ENCODE data around the gene SARDH. TPM values are rescaled to one million over a fixed set of nuclear protein-coding genes. Genes with fewer than 3 reads are reported as not detected.

The SARDH gene
- total RNA-seq, 1 donor from 2014 or later: 1.2 TPM

DNA sequence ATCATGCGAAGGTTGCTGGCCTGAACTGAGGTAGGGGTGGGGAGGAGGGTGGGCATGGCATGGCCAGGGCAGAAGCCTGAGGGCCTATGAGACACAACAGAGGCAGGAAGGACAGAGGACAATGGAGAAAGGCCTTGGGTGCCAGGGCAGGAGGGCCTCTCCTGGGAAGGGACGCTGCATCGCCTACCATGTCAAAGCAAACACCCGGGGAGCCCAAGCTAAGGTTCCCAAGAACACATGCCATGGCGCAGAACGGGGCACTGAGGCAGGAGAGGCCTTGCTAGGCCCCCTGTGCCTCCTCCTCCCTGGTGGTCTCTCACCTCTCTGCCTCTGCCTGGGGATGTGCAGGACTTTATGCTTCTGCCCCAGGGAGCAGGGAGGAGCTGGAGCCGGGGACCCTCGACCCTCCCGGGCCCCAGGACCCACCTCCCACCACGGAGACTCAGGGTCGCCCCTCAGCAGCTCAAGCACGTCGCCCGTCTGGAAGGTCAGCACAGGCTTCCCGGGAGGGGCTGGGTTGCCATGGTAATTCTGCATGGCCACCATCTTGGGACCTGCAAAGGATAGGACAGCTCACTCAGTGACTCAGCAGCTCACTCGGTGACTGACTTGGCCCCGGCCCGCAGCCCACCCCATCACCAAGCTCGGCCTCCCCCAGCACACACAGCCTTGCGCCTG, 40.3 kb upstream of the SARDH start:
- H3K4me3 Mint-ChIP-seq (ENCODE audit: unreplicated experiment): no peak overlapping the region
- H3K9me3 Mint-ChIP-seq (ENCODE audit: low read depth): no peaks in the 10 kb centered on the region
- H3K27me3 Mint-ChIP-seq (ENCODE audit: low read depth): no peaks in the 10 kb centered on the region
- no peak overlapping the region for H3K27ac Mint-ChIP-seq (ENCODE audit: unreplicated experiment)
- TF ChIP-seq, protein P1, sequence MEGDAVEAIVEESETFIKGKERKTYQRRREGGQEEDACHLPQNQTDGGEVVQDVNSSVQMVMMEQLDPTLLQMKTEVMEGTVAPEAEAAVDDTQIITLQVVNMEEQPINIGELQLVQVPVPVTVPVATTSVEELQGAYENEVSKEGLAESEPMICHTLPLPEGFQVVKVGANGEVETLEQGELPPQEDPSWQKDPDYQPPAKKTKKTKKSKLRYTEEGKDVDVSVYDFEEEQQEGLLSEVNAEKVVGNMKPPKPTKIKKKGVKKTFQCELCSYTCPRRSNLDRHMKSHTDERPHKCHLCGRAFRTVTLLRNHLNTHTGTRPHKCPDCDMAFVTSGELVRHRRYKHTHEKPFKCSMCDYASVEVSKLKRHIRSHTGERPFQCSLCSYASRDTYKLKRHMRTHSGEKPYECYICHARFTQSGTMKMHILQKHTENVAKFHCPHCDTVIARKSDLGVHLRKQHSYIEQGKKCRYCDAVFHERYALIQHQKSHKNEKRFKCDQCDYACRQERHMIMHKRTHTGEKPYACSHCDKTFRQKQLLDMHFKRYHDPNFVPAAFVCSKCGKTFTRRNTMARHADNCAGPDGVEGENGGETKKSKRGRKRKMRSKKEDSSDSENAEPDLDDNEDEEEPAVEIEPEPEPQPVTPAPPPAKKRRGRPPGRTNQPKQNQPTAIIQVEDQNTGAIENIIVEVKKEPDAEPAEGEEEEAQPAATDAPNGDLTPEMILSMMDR (IDR thresholded peaks at IDR 0.05): no peak
- peaks cover 4% of the 10 kb centered on the region for H3K36me3 Mint-ChIP-seq (ENCODE audit: low read depth)
- peak; percentile 82 for DNase-seq (ENCODE audit: low spot score)
- no peaks in the 10 kb centered on the region for H3K4me1 Mint-ChIP-seq (ENCODE audit: low read depth)

DNA sequence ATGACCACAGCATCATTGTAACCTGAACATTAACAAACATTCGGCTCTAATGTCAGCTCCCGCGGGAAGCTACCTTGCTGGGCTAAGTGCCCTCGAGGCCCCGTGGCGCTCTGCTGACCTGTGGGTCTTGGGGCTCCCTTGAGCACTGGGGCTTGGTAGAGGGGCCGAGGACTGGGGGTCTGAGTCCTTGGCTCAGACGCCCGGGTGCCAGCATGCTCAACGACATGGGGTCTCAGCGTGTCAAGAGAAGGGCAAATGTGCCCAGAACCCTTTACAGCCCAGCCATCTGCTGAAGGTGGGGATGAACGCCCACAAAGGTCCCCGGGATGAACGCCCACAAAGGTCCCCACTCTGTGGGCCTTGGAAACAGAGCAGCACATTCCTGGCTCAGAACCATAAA, 39.7 kb upstream of the SARDH start:
- Mint-ChIP-seq H3K27me3 (ENCODE audit: low read depth) (no peaks in the 10 kb centered on the region), H3K9me3 (ENCODE audit: low read depth) (no peaks in the 10 kb centered on the region), H3K27ac (ENCODE audit: unreplicated experiment) (no peak overlapping the region), H3K4me1 (ENCODE audit: low read depth) (no peaks in the 10 kb centered on the region), H3K4me3 (ENCODE audit: unreplicated experiment) (no peak overlapping the region), H3K36me3 (ENCODE audit: low read depth) (peaks cover 5% of the 10 kb centered on the region)
- TF ChIP-seq, protein P1 (IDR thresholded peaks at IDR 0.05): no peak
- peak; percentile 66 for DNase-seq (ENCODE audit: low spot score)

DNA sequence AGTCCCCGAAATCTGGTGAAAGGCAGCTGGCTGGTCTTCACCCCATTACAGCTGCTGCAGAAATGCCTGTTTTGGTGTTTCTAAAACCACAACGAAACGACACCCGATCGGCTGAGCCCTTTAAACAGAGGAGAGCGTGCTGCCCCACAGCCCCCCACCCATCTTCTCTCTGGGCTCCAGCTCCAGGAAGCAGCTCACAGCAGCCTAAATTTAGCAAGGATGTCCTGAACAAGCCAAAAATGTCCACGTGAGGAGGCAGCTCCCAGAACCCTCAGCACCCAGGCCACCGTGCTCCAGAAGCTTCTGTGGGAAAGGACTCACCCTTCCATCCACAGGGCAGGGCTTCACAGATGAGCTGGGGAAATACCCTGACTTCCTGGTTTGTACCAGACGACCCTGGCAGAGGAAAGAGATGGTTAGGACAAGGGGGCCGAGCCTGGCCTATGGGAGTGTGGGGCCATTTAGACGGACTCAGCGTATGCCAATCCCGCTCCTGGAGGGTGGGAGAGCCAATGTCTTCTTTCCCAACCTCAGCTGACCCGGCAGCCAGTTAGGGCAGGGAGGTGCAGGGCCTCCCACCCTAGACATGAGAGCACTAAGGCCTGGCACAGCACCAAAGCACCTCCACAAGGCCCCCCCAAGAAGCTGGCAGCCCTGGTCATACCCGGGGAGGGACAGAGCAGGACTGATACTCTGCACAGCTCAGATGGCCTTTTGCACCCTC, 39.1 kb upstream of the SARDH start:
- H3K9me3 Mint-ChIP-seq (ENCODE audit: low read depth): no peaks in the 10 kb centered on the region
- TF ChIP-seq, protein P1 (IDR thresholded peaks at IDR 0.05): no peak
- no peaks in the 10 kb centered on the region for H3K27me3 Mint-ChIP-seq (ENCODE audit: low read depth)
- H3K27ac Mint-ChIP-seq (ENCODE audit: unreplicated experiment): no peak overlapping the region
- H3K4me1 Mint-ChIP-seq (ENCODE audit: low read depth): no peaks in the 10 kb centered on the region
- DNase-seq (ENCODE audit: low spot score): peak; percentile 57
- H3K36me3 Mint-ChIP-seq (ENCODE audit: low read depth): peaks cover 6% of the 10 kb centered on the region
- no peak overlapping the region for H3K4me3 Mint-ChIP-seq (ENCODE audit: unreplicated experiment)

DNA sequence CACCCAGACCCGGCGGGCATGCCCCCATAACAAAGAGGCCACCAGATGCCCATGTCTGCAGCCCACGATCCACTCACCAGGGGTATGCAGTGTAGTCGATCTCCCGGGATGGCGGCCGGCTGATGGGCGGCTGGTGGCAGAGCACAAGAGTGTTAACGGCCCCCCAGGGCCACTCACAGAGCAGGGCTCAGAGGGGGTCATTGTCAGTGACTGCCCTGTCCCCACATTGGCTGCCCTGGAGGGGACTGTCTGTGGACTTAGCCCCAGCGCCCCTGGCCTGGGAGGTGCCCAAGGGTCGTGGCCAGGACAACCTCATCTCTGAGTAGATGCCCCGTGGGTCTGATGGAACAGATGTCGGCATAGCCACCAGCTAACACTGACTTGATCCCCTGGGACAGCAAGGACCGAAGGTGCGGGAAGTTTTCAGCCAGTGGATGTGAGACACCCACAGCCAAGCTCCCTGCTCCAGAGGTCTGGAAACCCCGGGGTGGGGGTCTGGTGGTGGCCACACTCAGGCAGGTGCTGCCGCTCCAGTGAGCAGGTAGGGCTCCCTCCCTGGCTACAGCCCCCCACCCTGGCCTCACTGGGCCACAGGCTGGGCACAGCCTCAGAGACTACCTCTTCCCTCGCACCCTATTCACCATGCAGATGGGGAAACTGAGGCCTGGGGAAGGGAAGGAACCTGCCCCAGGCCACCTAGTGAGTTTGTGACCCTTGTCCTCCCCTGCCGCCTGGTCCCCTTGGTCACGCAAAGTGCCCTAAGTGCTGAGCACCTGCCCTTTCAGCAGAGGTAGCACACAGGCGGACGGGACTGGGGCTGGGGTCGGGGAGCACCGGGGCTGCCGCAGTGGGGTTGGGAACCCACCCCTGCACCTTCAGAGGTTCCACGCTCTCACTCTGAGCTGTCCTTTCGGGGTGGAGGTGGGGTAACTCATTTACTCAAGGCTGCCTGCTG, 38.1 kb upstream of the SARDH start:
- no peak overlapping the region for H3K4me3 Mint-ChIP-seq (ENCODE audit: unreplicated experiment)
- no peak overlapping the region for H3K27ac Mint-ChIP-seq (ENCODE audit: unreplicated experiment)
- H3K27me3 Mint-ChIP-seq (ENCODE audit: low read depth): no peaks in the 10 kb centered on the region
- TF ChIP-seq, protein P1 (IDR thresholded peaks at IDR 0.05): no peak
- no peaks in the 10 kb centered on the region for H3K9me3 Mint-ChIP-seq (ENCODE audit: low read depth)
- H3K4me1 Mint-ChIP-seq (ENCODE audit: low read depth): no peaks in the 10 kb centered on the region
- DNase-seq (ENCODE audit: low spot score): peak; percentile 86
- peaks cover 8% of the 10 kb centered on the region for H3K36me3 Mint-ChIP-seq (ENCODE audit: low read depth)

DNA sequence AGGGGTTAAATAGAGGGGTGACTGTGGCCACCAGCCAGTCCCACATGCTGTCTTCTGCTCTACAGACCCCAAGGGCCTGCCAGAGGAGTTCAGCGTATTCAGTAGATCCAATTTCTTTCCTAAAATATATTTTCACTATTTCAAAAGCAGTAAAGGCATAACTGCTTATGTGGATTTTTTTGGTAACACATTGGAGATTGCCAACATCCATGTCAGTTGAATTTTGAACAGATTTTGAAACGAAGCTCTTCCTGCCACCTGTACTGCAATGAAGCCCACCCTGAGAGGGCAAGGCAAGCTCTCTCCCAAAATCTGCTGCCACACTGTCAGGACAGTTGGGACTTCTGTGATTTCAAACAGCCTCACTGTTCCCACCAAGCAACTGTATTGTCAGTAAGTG, 37.1 kb upstream of the SARDH start:
- peaks cover 11% of the 10 kb centered on the region for H3K36me3 Mint-ChIP-seq (ENCODE audit: low read depth)
- no peaks in the 10 kb centered on the region for H3K27me3 Mint-ChIP-seq (ENCODE audit: low read depth)
- no peak overlapping the region for H3K27ac Mint-ChIP-seq (ENCODE audit: unreplicated experiment)

More for the DNA sequence above, 37.1 kb upstream of the SARDH start:
- Mint-ChIP-seq H3K4me1 (ENCODE audit: low read depth) (no peaks in the 10 kb centered on the region), H3K9me3 (ENCODE audit: low read depth) (no peaks in the 10 kb centered on the region), H3K4me3 (ENCODE audit: unreplicated experiment) (no peak overlapping the region)
- TF ChIP-seq, protein P1 (IDR thresholded peaks at IDR 0.05): no peak
- no peak for DNase-seq (ENCODE audit: low spot score)

All from chondrocyte (in vitro differentiated cells).